Measurements from ENCODE around the gene PEX13. TPM values are rescaled to one million over a fixed set of nuclear protein-coding genes. Genes with fewer than 3 reads are reported as not detected.
A peak's percentile ranks its signal among the peaks of the same experiment; 100 is the strongest.

PEX13 gene
- total RNA-seq, 1 donor from 2014 or later: 22.6 TPM

- Mint-ChIP-seq H3K27me3 (ENCODE audit: low read depth) (no peaks in the 10 kb centered on the region), H3K4me1 (ENCODE audit: low read depth) (peaks cover 14% of the 10 kb centered on the region), H3K9me3 (ENCODE audit: low read depth) (no peaks in the 10 kb centered on the region), H3K27ac (ENCODE audit: unreplicated experiment) (peak overlapping the region; percentile 78), H3K36me3 (ENCODE audit: low read depth) (peaks cover 14% of the 10 kb centered on the region), H3K4me3 (ENCODE audit: unreplicated experiment) (no peak overlapping the region)
- DNase-seq (ENCODE audit: low spot score): no peak
- TF ChIP-seq CTCF (IDR thresholded peaks at IDR 0.05): no peak
Measured at GRCh38 chr2:61045999-61046398, 28.5 kb downstream of the PEX13 start.

GRCh38 chr2:61055557-61055956, 38.0 kb downstream of the PEX13 start:
- H3K4me1 Mint-ChIP-seq (ENCODE audit: low read depth): peaks cover 8% of the 10 kb centered on the region
- H3K27me3 Mint-ChIP-seq (ENCODE audit: low read depth): no peaks in the 10 kb centered on the region
- DNase-seq (ENCODE audit: low spot score): no peak
- no peak overlapping the region for H3K4me3 Mint-ChIP-seq (ENCODE audit: unreplicated experiment)
- H3K9me3 Mint-ChIP-seq (ENCODE audit: low read depth): no peaks in the 10 kb centered on the region
- H3K36me3 Mint-ChIP-seq (ENCODE audit: low read depth): peaks cover 6% of the 10 kb centered on the region
- no peak for TF ChIP-seq CTCF (IDR thresholded peaks at IDR 0.05)
- peak overlapping the region; percentile 66 for H3K27ac Mint-ChIP-seq (ENCODE audit: unreplicated experiment)

- Mint-ChIP-seq H3K4me3 (ENCODE audit: unreplicated experiment) (no peak overlapping the region), H3K36me3 (ENCODE audit: low read depth) (peaks cover 6% of the 10 kb centered on the region), H3K9me3 (ENCODE audit: low read depth) (no peaks in the 10 kb centered on the region), H3K4me1 (ENCODE audit: low read depth) (peaks cover 8% of the 10 kb centered on the region), H3K27me3 (ENCODE audit: low read depth) (no peaks in the 10 kb centered on the region), H3K27ac (ENCODE audit: unreplicated experiment) (no peak overlapping the region)
- no peak for DNase-seq (ENCODE audit: low spot score)
- no peak for TF ChIP-seq CTCF (IDR thresholded peaks at IDR 0.05)
Measured at GRCh38 chr2:61057562-61057961, 40.0 kb downstream of the PEX13 start.

GRCh38 chr2:61059382-61059781, 41.9 kb downstream of the PEX13 start:
- no peak for DNase-seq (ENCODE audit: low spot score)
- H3K36me3 Mint-ChIP-seq (ENCODE audit: low read depth): peaks cover 6% of the 10 kb centered on the region
- no peak overlapping the region for H3K4me3 Mint-ChIP-seq (ENCODE audit: unreplicated experiment)
- H3K27me3 Mint-ChIP-seq (ENCODE audit: low read depth): no peaks in the 10 kb centered on the region
- no peak for TF ChIP-seq CTCF (IDR thresholded peaks at IDR 0.05)
- H3K27ac Mint-ChIP-seq (ENCODE audit: unreplicated experiment): no peak overlapping the region
- H3K9me3 Mint-ChIP-seq (ENCODE audit: low read depth): no peaks in the 10 kb centered on the region
- peaks cover 8% of the 10 kb centered on the region for H3K4me1 Mint-ChIP-seq (ENCODE audit: low read depth)

GRCh38 chr2:61065714-61066709, 48.5 kb downstream of the PEX13 start, which contains the start of gene SANBR:
SANBR (plus strand) TSS chr2:61065871; CDS start chr2:61070351, 4,480 bp downstream.
- Mint-ChIP-seq H3K36me3 (ENCODE audit: low read depth) (peaks cover 2% of the 10 kb centered on the region), H3K4me3 (ENCODE audit: unreplicated experiment) (peak within 1 kb of the TSS; percentile 98), H3K4me1 (ENCODE audit: low read depth) (peaks cover 22% of the 10 kb centered on the region), H3K27me3 (ENCODE audit: low read depth) (no peaks in the 10 kb centered on the region), H3K9me3 (ENCODE audit: low read depth) (no peaks in the 10 kb centered on the region), H3K27ac (ENCODE audit: unreplicated experiment) (peak within 1 kb of the TSS; percentile 94)
- TF ChIP-seq CTCF (IDR thresholded peaks at IDR 0.05): peak; percentile 21
- no peak for DNase-seq (ENCODE audit: low spot score)
